HG02938 (cell line): ENCODE data around the gene NAV2.

Experiments used
- ATAC-seq: cut with Tn5 transposase; IDR thresholded peaks from one replicate; pipeline ENCODE4 v1.9.1; 2021; ENCODE audit warnings: mild to moderate bottlenecking, moderate library complexity; ENCODE audit not compliant: unreplicated experiment

Gene NAV2

DNA sequence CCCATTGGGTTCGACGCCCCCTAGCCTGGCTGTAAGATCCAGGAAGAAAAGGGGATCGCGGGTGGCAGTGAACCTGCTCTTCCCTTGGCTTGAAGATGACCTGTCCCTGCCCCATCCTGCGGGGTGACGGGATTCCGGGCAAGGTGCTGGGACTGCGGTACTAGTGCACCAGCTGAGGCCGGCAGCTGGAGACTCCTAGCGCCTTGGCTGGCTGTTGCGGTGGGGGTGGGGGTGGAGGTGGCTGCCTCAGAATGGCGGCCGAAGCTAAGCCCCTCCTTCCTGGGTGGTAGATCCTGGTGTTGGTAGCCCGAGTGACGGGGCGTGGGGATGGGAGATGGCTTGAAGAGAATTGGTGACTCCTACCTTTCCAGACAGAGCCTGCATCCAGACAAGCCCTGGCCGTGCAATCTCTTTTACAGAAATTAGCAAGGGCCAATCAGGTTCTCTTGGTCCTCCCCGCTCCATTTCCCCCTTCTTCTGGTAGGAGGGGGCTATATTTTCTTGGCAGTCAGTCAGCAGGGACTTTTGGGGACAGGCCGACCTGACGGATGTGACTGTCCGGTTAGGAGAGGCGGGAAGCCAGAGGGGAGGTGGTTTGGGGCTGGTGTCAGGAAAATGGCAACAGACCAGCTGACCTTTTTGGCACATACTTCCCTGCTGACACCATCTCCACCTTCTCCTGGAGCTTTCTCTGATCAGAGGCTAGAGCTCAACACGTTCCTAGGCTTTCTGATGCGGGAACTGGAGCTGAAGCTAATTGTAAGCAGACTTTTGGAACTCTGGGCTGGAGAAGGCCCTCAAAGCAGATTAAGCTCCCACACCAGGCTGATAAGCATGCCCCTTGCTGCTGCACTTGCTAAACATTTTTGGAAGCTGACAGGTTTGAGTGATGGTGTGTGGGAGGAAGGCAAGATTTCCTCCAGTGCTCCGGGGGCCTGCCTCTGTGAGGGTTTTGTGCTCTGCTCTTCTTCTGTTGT is 2.0 kb downstream of the NAV2 start:
- no peak for ATAC-seq

DNA sequence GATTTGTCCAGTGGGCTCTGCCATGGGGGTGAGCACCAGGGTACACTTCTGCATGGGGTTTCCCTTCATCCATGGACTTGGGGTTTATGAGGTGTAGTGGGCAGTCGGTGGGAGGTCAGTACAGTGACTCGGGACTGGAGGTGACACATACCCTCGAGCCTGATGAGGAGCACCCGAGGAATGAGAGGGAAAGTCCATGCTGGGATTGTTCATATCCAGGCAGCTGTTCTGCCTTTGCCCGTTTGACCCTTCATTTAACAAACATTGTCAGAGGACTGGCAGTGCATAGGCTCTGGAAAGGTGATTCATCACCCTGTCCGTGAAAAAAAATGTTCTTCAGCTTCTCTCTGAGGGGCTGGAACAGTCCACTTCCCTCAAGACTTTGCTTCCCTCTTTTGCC is 2.7 kb downstream of the NAV2 start:
- ATAC-seq = no peak

DNA sequence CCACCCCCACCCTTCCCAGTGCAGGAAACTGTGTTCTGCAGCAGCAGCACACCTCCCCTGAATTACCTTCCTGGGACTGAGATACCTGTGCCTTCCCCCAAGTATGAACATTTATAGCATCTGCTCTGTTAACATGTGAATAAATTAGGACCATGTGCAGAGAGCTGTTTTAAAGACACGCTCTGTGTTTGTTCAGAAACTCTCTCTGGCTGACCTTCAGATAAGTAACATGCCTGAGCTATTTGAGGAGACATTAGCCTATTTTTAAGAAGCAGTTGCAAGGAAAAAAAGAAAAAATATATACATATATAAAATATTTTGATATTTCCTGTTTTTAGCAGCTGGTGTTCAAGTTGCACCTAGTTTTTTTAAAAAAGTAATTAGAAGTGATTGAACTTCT is 5.4 kb downstream of the NAV2 start:
- no peak for ATAC-seq

DNA sequence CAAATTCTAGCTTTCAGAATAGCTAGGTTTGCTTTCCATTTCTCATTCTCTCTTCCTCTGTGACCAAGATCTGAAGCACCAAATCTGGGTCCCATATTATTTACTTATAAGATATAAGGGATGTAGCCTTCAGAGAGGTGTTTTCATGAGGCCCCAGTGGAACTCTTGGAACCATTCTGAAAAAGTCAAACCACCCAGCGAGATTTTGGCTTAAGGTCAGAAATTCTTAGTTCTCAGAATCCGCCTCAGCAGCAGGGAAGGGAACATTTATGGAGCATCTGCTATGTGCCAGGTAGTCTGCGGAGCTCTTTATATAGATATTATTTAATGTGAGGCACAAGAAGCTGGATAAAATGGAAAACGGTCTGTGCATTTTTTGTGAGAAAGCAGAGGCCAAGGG is 6.3 kb downstream of the NAV2 start:
- ATAC-seq = no peak

DNA sequence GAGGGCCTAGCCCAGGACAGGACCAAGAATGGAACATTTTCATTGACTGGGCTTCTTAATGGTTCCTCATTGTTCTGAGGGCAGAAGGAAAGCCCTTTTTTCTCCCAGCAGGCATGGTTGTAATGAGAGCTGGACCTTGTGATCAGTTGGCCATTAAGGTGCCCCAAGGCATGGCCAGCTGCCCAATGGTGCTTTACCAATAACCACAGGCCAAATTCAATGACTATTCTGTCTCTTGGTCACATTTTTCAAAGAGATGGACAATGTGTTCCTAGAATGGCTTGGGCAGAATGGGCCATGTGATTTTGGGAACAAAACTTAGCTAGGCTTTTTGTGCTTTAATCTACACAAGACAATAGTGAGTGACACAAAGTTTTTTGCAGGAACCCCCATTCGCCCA is 7.3 kb downstream of the NAV2 start:
- ATAC-seq = no peak

DNA sequence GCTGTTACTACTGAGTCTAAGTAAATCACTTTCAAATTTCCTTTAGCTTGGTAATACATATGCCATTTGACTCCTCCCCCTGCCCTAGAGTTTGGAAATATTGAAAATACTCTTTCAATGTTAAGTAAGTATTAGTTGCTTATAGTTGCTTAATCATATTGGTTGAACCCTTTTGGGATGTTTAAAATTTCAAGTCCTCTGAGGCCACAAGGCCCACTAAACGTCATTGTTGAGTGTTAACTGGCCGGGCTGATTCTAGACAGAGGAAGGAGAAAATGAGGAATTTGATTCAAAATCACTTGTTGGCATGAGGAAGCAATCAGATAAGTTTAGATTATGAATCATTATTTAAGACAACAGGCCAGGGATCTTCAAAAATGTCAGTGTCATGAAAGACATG is 8.5 kb downstream of the NAV2 start:
- ATAC-seq = no peak

DNA sequence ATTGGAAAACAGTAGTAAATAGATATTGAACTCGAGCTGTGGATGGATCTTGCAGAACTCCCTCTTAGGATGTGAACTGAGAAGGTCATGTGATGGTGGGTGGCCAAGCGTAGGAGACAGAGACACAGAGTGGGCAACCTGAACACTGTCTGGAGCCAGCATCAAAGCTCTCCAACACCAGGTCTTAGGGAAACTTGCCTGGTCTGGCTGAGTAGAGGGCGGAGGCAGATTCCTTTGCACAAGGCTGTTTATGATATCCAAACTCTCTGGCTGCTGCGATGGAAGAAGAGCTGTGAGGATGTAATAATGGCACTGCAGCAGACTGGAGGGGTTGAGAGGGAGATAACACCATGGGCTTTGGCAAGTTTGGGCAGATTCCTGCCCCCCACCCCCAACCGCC is 10.1 kb downstream of the NAV2 start:
- ATAC-seq = no peak

DNA sequence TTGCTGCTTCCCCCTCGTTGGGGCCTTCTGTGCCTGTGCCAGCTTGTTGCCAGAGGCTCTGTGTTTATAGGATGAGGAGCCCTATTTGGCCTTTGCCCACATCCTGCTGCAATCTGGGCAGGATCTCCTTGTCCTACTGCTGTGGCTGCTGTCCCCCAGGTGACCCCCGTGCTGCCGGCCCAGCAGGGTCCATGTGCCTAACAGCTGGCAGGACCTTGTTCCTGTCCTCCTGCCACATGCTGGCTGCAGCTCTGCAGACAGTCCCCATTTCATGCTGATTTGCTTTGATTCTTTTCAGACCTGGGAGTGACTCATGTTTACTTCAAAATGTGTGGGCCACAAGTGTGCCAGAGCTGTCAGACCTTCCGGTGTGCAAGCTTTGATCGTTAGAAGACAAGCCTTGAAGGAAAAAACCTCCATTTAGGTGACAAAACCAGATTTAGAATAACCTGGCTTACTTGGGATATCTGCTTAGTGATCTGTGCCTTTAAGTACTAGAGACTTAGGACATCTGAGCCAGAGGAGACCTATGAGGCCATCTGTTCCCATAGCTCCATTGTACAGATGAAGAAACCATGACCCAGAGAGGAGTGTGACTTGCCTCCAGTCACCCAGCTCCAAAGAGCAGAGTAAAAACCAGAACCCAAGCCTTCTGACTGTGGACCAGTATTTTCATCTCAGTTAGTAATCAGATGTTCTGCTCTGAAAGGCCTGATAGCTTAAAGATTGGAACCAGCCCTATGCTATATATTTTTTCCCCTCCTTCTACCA is 11.1 kb downstream of the NAV2 start:
- ATAC-seq = no peak

DNA sequence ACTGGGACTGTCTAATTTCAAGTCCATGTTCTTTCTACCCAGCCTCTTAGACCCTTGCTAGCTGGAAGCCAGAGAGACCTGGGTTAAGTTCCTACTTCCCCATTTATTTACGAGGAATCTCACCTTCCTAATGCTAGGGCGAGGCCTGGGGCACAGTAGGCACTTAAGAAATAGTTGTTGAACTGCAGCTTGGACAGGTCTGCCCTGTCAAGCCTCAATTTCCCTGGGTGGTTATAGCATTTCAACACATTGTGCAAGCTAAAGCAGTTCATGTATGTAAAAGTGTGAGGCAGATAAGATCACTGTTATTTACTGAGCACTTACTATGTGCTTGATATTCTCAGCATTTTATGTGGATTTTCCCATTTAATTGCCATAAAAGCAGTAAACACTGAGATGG is 12.1 kb downstream of the NAV2 start:
- no peak for ATAC-seq

DNA sequence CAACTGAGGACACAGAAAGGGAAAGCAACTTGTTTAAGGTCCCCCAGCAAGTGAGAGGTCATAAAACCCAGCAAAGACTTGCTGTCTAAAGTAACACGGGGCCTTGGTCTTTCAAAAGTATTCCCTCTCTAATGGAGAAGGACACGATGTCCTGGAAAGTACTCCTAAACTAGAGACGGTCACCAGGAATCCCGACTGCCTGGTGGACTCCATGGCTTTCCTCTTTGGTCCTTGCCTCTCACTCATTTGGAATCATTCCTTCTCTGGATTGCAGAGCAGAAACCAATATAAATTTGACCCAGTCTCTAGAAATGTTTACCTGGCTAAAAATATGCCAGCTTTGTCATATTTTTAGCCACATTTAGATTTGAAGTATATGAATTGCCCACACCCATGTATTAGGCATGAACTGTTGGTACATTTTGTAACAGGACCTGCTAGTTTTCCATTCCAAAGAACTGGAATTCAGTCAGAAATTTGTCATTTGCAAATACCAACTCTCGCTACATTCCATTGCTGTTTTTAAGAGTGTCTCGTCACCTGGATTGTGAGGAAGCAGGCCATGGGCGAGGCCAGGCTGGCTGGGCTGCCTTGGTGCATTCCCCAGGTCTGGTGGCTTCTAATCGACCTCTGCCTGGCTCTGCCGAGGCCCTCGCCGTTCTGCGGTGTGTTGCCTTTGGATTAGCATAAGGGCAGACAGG is 12.9 kb downstream of the NAV2 start:
- ATAC-seq = no peak

DNA sequence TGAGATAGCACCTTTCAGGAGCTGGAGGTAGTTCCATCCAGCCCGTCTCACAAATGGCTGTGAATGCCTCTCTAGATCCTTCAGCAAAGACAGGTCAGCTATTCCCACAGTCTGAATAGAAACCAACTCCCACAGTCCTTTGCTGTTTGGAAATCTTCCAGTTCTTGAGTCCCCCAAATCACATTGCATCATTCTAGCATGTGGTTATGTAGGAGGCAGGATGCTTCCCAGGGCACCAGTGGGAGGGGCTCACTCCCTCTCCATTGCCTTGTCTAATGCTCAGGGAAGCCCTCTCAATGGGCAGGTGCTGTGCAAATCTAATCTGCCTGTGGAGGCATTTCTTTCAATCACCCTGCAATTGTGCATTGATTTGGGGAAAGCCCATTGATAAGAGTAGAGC is 14.6 kb downstream of the NAV2 start:
- no peak for ATAC-seq

DNA sequence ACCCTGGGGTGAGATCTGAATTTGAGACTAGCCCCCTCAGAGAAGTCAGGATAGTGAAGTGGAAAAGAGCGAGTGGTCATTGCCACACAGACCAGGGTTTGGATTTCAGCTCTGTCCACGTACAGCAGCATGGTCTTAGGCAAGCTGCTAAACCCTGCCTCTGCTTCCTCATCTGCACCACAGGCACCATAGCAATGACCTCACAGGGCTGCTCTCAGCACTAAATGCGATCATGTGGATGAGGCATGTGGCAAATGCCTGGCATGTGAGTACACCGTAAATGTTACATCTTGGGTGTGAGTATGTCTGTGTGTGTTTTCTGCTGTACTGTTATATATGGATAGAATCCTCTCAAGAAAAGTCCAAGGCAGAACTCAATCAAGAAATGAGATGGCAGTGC is 15.8 kb downstream of the NAV2 start:
- ATAC-seq = no peak

DNA sequence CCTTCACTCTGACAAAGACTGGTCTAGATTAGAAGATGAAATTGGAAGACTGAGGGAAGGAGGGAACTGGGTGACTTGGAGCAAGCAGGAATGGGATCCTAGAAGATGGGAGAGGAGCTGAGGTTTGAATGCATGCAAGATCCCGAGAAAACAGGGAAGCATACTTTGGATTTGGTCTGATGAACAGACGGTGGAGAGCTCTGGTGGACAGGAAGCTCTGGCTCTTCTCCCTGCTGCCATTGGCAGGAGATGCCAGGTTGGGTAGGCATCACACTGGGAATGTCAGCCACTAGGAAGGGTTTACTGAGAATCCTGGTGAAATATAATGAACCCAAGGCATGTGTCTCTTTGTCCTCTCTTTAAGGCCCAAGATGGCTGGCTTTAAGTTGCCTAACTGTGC is 16.5 kb downstream of the NAV2 start:
- no peak for ATAC-seq

DNA sequence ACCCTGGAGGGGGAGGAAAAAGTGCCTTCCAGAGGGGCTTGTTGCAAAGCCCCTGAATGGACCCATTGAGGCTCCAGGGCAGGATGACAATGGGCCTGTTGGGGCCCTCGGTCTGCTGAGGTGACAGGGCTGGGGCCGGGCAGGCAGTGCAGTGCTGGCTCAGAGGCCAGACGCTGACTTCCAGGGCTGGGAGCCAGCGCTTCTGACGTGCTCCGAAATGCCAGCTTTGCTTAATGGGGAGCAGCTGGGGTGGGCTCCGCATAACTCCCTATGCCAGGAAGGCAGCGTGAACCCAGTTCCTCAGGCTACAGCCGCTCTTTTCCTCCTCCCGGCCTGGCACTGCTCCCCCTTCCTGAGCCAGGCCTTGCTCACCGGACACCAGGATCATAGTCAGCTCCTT is 17.7 kb downstream of the NAV2 start:
- no peak for ATAC-seq

DNA sequence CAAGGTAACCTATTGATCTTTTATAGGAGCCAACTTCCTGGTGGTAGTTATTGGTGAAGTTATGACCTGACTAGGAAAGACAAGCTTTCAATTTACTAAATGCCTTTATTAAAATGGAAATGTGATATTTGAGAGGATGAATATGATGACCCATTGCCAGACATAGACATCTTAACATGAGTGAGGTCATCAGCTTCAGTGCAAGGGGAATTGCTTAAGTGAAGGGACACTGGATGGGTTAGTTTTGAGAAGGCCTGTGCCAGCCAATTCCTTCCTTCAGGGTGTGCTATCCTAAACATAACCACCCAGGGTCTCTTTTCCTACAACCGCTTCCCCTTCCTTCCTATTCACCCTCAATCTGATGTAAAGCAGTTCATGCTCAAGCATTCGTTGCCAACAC is 21.5 kb downstream of the NAV2 start:
- no peak for ATAC-seq

DNA sequence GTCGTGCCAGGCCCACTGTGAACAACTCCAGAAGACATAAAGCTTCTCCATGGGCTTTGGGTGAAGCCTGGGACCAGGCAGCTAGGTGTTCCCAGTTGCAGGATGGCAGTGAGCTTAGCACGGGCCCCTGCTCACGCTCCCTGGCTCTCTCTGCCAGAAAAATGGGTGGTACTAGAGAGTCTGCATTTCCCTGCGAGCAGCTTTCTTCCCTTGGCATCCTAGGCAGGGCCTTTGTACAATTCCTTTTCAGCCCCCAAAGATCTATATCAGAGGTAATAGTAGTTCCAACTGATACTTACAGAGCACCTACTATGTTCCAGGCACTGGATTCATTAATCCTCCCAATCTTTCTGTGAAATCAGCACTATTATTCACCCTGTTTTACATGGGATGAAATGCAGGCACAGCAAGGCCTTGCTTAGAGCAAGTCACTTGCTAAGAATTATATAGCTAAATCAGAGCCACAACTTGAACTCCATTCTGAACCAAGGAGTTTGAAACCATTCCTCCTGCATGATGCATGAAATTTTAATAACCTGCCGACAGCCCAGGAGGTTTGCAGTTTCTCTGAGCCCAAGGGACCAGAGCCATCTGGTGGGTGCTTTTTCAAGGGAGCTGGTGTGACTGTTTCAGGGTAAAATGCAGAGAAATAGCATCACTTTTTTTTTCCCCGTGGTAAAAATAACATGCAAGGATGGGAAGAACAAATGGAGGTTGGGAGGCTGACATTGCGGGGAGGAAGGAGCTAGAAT is 22.7 kb downstream of the NAV2 start:
- no peak for ATAC-seq

DNA sequence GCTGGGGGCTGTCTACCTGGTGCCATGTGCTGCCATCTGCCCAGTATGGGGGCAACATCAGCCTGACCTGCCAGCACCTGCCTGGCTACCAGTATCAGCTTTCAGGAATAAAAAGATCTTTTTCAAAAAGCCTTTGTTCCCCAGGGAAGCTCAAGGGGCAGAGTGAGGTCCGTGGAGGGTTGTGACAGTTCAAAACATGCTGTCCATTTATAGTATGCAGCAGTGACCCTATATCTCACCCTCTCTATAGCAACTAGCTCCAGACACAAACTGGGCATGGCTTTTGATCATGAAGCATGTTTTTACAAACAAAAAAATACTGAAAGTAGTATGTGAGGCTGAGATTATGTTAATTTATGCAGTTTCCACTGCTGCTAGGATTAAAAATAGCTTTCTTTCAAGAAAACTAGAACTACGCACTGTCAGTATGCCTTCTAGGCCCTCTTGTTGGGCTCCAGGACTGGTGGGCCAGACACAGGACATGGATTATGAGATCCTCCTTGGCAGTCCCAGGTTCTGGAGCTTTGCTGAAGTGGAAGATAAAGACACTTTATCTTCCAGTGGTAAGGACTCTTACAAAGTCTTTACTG is 23.4 kb downstream of the NAV2 start:
- ATAC-seq = no peak

DNA sequence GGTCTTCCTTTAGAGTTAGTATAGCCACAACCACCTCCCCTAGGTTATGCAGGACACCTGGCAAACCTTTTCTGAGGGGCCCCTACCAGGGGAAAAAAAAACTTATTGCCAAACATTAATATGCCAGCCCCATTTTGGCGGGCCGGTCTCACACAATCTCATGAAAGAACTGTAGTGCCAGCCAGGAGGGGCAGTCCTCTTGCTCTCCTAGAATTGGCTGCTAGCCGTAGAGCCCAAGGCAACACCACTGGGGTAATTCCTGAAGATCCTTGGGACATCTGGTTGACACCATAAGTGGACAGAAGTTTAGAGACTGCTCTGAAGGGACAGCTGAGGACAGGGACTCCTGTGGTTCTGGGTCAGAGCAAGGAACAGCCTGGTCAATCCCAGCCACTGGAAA is 24.2 kb downstream of the NAV2 start:
- ATAC-seq = no peak

DNA sequence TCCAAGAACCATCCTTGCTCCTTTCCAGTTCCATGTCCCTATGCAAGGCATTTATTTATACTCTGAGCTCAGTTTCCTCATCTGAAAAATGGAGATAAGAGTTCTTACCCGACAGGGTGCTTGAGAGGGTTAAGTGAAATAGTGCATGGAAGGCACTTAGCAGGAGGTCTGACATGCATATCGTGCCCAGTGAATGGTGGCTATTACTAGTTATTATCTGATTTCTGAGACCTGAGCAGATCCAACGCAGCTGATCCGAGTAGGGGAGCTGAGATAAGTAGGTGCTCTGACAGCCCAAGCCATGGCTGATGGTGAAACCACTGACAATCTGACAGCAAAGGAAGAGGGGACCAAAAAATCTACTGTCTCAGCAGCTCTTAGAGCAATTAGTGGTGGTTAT is 24.9 kb downstream of the NAV2 start:
- no peak for ATAC-seq

DNA sequence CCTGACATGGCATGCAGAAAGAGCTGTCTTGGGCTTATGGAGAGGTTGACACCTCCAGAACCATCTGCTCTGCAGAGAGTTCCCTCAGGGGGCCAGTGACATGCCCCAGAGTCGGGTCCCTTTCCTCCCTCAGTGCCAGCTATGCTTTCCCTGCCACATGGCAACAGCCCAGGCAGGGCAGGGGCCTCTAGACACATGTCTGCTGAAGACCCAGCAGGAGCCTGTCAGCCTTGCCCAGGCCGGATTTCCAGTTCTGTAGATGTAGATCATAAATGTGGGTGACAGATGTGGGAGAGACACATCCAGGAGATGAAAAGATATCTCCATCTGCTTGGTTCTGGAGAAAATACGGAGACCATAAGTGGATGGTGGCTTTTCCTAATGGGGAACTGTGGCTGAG is 25.5 kb downstream of the NAV2 start:
- ATAC-seq = no peak

DNA sequence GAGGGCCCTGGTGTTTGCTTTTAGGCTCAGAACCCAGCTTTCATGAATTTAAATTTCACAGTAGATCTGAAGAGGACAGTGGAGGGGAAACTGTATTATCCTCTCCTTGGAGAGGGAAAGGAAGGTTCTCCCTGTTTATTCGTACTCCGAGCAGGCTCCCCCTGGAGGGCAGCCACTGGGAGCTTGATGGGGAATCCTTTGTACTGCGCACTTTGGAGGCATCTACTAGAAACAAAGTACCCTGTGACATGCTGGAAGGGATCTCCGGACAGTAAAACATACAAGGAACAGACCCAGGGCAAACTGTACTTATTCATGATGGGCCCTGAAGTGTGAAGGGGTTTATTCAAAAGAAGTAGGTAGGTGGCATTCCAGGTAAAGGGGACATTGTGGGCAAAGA is 27.2 kb downstream of the NAV2 start:
- ATAC-seq = no peak
